Activated naive CD4-positive, alpha-beta T cell treated with anti-CD3 and anti-CD28 coated beads, Interleukin-2, amount 10 ng/mL, durations not matched to agents 7 days and 5 days (primary cell): ENCODE results near the gene FSIP1.

ENCODE experiments used
- CTCF ChIA-PET: fragments of 350-600 bp; sonication (Branson Sonifier 250); formaldehyde crosslinking; loops from one replicate; lab custom pipeline; 2021; ENCODE audit warnings: antibody characterized with exemption; lab: Charles Lee
- DNase-seq: peaks from one replicate; pipeline ENCODE4 v3.0.0-alpha.2; 2020
- H3K27ac Mint-ChIP-seq: one replicate; pipeline ENCODE4 v1.8.0; 2021; ENCODE audit warnings: mild to moderate bottlenecking, moderate library complexity, mixed read lengths
- H3K27me3 Mint-ChIP-seq: one replicate; pipeline ENCODE4 v1.8.0; 2021; ENCODE audit warnings: mild to moderate bottlenecking, mixed read lengths
- H3K36me3 Mint-ChIP-seq: one replicate; pipeline ENCODE4 v1.8.0; 2021; ENCODE audit warnings: mixed read lengths
- H3K4me1 Mint-ChIP-seq: one replicate; pipeline ENCODE4 v1.8.0; 2021; ENCODE audit warnings: mixed read lengths
- H3K4me3 Mint-ChIP-seq: one replicate; pipeline ENCODE4 v1.8.0; 2021; ENCODE audit warnings: mild to moderate bottlenecking, moderate library complexity, mixed read lengths
- H3K9me3 Mint-ChIP-seq: one replicate; pipeline ENCODE4 v1.8.0; 2021; ENCODE audit warnings: mixed read lengths

The FSIP1 gene

DNA sequence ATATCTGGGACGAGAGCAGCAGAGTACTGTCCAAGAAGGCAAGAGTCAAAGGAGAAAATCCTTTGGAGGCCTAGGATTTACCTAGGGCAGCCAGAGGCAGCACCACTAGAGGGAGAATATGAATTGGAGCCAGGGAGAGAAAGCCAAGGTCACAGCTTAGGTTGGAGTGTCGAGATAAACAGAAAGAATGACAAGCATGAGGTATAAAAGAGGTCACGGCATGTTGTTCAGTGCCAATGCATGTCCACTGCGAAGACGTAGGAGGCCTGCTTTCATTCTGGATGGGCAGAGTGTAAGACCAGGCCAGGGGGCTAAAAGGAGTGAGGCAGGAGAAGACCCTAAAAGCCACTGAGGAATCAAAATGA, 154.5 kb downstream of the FSIP1 start:
- CTCF ChIA-PET, result interaction anchor here (1.0 to 2.6 kb wide), 2 partner anchors 33 to 57 kb away, joined by 3 to 9 read pairs; no protein-coding TSS in a partner anchor
- DNase-seq, result no peak
- no peak overlapping the region for H3K4me3 Mint-ChIP-seq

DNA sequence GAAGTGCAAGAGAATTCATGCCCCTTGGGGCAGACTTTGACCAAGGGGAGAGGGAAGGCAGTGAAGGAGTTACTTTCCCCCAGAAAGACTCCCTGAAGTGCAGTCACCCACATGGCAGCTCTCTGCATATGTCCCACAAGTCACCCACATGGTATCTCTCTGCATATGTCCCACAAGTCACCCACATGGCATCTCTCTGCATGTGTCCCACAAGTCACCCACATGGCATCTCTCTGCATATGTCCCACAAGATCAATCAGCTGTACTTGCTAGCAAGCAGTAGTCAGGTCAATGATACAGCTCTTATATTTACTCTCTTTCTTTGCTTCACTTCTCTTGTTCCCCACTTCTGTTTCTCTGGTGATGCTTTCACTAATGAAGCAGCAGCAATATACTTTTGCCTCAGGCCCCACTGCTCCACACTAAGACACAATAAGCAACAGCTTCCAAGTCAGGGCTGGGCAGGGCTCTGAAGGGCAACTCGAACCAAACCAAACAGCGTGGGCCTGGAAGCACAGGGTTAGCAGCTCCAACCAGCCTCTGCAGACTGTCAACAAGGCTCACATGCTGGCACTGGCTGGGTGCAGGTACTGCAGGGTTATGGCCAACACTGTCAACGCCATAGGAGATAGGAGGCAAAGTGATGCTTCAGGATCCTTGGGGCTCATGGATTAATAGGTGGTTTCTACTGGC, 155.0 kb downstream of the FSIP1 start:
- CTCF ChIA-PET, result no interaction called here
- DNase-seq, result no peak
- no peaks in the 10 kb centered on the region for H3K27me3 Mint-ChIP-seq
- H3K9me3 Mint-ChIP-seq, result peaks cover 19% of the 10 kb centered on the region
- H3K4me3 Mint-ChIP-seq, result no peak overlapping the region
- peaks cover 87% of the 10 kb centered on the region for H3K4me1 Mint-ChIP-seq
- peaks cover 43% of the 10 kb centered on the region for H3K36me3 Mint-ChIP-seq
- H3K27ac Mint-ChIP-seq, result peak overlapping the region; percentile 92

More for the DNA sequence above, 154.5 kb downstream of the FSIP1 start:
- H3K36me3 Mint-ChIP-seq, result peaks cover 42% of the 10 kb centered on the region
- H3K27ac Mint-ChIP-seq, result peak overlapping the region; percentile 92
- H3K4me1 Mint-ChIP-seq, result peaks cover 82% of the 10 kb centered on the region
- H3K9me3 Mint-ChIP-seq, result peaks cover 19% of the 10 kb centered on the region
- no peaks in the 10 kb centered on the region for H3K27me3 Mint-ChIP-seq

DNA sequence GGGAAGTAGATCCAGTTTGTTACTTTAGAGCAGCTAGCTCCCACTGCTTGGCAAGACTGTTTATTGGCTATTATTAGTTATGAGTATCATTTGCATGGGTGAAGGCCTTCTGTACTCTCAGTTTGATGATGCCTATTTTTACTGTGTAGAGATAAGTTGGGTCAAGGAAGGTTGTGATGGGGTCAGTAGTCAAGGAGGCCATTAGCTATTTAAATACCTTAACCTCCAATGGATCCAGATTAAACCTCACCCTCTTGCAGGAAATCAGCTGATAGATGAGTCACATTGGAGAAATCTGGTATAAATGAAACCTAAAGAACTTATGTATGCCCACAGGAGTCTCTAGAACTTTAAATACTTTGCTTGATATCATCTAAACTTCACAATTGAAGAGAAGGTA, 156.8 kb downstream of the FSIP1 start:
- DNase-seq, result no peak
- H3K4me1 Mint-ChIP-seq, result peaks cover 89% of the 10 kb centered on the region
- H3K36me3 Mint-ChIP-seq, result peaks cover 40% of the 10 kb centered on the region
- H3K4me3 Mint-ChIP-seq, result no peak overlapping the region
- no peaks in the 10 kb centered on the region for H3K27me3 Mint-ChIP-seq
- H3K27ac Mint-ChIP-seq, result peak overlapping the region; percentile 98
- peaks cover 16% of the 10 kb centered on the region for H3K9me3 Mint-ChIP-seq
- CTCF ChIA-PET, result interaction anchor here (0.6 to 1.6 kb wide), 4 partner anchors 25 to 131 kb away, joined by 3 to 4 read pairs (median 4); no protein-coding TSS in a partner anchor

DNA sequence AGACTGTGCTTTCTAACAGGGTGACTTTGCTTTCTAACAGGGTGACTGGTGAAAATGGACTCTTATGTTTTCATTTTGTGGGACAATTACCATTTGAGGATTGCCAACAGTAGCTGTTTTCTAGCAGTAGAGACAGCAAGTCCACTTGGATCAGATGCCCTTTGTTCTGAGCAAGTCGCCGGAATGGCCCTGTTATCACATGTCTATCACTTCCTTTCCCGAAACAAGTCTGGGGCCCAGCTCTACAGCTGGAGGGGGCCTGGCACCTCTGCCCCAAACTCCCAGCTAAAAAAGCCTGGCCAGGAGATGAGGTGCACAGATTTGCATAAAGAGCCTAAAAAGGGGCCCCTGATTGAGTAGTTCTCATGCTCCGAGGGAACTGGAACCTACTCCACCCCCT, 157.2 kb downstream of the FSIP1 start:
- CTCF ChIA-PET, result interaction anchor here (0.6 to 4.6 kb wide), 8 partner anchors 10 to 131 kb away, joined by 3 to 22 read pairs (median 4); no protein-coding TSS in a partner anchor
- DNase-seq, result no peak
- Mint-ChIP-seq H3K36me3 (peaks cover 39% of the 10 kb centered on the region), H3K27ac (peak overlapping the region; percentile 98), H3K4me1 (peaks cover 86% of the 10 kb centered on the region), H3K27me3 (no peaks in the 10 kb centered on the region), H3K4me3 (no peak overlapping the region), H3K9me3 (peaks cover 16% of the 10 kb centered on the region)

DNA sequence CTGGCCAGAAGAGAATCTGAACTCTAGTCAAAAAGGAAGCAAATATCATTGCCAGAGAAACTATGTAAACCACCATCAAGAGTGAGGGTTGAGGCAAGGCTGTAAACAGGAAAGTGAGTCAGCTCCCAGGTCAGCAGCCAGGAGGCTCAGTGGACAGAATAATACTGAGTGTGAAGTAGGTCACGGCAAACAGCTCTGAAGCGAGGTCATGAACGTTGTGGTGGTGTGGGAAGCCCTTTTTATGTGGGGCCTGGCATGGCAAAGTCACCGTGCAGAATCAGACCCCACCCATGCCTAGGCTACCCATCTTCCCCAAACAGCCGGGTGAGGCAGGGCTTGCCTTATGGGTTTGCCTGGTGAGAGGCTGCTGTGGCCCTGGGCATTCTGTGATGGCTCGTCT, 157.8 kb downstream of the FSIP1 start:
- H3K4me1 Mint-ChIP-seq, result peaks cover 80% of the 10 kb centered on the region
- CTCF ChIA-PET, result interaction anchor here (0.5 to 4.6 kb wide), 7 partner anchors 24 to 919 kb away, joined by 3 to 22 read pairs (median 5); no protein-coding TSS in a partner anchor
- peak; percentile 79 for DNase-seq
- H3K36me3 Mint-ChIP-seq, result peaks cover 36% of the 10 kb centered on the region
- H3K4me3 Mint-ChIP-seq, result peak overlapping the region; percentile 24
- H3K27ac Mint-ChIP-seq, result peak overlapping the region; percentile 98
- H3K9me3 Mint-ChIP-seq, result peaks cover 16% of the 10 kb centered on the region
- H3K27me3 Mint-ChIP-seq, result peaks cover 2% of the 10 kb centered on the region

DNA sequence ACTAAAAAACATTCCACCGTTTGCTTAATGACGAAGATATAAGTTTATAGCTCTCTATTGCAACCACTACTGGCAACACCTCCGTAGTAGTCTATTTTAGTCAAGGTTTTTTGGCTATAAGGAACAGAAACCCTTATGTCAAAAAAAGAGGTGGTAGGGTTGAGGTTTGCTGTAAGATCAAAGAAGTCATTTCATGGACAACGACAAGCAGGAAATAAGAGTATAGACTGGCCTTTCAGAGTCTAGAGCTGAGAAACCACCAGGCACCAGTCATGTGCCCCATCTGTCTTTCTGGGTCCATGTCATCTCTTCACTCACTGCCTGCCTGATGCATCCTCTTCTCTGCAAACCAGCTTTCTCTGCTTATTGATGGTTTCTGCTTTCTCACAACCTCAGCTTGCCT, 159.1 kb downstream of the FSIP1 start:
- H3K27me3 Mint-ChIP-seq, result peaks cover 6% of the 10 kb centered on the region
- CTCF ChIA-PET, result interaction anchor here (0.9 to 4.6 kb wide), 9 partner anchors 8 to 133 kb away, joined by 3 to 22 read pairs (median 5); no protein-coding TSS in a partner anchor
- H3K9me3 Mint-ChIP-seq, result peaks cover 14% of the 10 kb centered on the region
- peak overlapping the region; percentile 28 for H3K4me3 Mint-ChIP-seq
- peaks cover 32% of the 10 kb centered on the region for H3K36me3 Mint-ChIP-seq
- peak; percentile 68 for DNase-seq
- peaks cover 67% of the 10 kb centered on the region for H3K4me1 Mint-ChIP-seq
- H3K27ac Mint-ChIP-seq, result peak overlapping the region; percentile 98

DNA sequence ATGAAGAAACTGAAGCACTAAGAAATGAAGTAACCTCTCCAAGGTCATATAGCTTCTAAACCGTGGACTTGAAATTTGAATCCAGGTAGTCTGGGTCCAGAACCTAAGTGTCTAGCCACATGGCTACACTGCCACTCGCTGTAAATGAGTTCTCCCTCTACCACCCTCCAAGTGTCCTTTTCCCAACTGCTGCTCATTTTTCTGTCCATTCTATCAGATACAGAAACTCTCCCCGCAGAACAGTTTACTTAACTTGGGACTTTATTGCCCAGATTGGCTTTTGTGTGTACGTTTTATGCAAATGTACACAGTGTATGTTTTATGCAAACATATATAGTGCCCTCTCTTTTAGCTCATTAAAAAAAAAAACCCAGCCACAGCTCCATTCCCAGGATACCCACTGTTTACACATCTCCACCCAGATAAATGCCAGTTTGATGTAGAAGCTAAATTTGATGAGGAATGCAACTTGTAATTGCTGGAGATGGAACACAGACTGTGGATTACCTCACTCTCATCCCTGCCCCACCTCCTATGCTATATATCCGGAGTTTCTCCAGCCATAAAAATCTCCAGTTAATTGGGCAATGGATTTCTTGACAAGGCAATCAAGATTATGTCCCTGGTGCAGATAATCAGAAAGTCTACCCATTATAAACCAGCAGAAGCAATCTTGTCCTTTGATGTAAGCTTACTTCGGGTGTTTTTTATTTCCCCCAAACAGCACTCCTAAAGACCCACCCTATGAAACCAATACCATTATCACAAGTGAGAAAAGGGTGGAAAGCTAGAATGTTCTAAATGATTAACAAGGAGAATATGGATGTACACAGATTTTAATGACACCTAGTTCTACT, 159.8 kb downstream of the FSIP1 start:
- no peak for DNase-seq
- CTCF ChIA-PET, result interaction anchor here (0.9 to 4.6 kb wide), 11 partner anchors 9 to 134 kb away, joined by 3 to 22 read pairs (median 5); no protein-coding TSS in a partner anchor
- Mint-ChIP-seq H3K36me3 (peaks cover 28% of the 10 kb centered on the region), H3K27me3 (peaks cover 12% of the 10 kb centered on the region), H3K4me1 (peaks cover 60% of the 10 kb centered on the region), H3K4me3 (no peak overlapping the region), H3K27ac (peak overlapping the region; percentile 98), H3K9me3 (peaks cover 12% of the 10 kb centered on the region)

DNA sequence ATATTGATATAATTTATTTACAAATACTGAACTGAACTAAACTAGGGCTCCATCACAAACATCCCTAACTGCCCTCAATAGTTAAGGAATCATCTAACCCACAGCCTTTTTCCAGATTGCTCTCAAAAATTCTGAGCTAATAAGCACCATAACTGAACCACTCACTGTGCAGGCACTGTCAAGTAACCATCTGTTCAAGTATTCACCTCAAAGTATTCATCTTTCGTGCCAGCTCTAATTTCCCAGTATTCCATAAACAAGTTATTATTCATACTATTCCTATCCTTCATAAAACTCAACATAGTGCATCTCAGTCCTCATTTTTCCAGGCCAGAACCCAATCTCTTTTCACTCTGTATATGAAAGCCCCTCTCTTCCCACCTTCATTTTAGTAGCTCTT, 160.7 kb downstream of the FSIP1 start:
- H3K9me3 Mint-ChIP-seq, result peaks cover 12% of the 10 kb centered on the region
- CTCF ChIA-PET, result interaction anchor here (0.9 to 4.6 kb wide), 4 partner anchors 9 to 135 kb away, joined by 4 to 22 read pairs (median 4); no protein-coding TSS in a partner anchor
- no peak overlapping the region for H3K4me3 Mint-ChIP-seq
- H3K4me1 Mint-ChIP-seq, result peaks cover 51% of the 10 kb centered on the region
- no peak overlapping the region for H3K27ac Mint-ChIP-seq
- H3K27me3 Mint-ChIP-seq, result peaks cover 13% of the 10 kb centered on the region
- DNase-seq, result no peak
- H3K36me3 Mint-ChIP-seq, result peaks cover 23% of the 10 kb centered on the region

DNA sequence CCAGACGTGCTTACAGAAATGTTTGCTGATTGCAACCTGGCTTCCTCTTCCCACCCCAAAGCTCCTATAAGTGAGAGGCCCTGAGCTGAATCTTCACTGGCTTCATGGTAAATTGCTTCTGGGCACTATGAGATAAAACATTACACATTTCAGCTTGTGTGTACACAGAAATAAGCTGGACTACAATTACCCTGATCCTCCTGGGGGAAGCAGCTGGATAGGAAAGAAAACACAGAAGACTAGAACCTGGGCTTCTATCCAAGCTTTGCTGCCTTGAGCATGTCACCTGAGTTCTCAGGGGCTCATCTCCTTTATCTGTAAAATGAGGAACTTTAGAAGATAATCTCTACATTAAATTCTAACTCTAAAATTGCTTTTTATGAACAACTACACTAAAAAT, 161.4 kb downstream of the FSIP1 start:
- Mint-ChIP-seq H3K27me3 (peaks cover 20% of the 10 kb centered on the region), H3K9me3 (peaks cover 5% of the 10 kb centered on the region), H3K4me3 (no peak overlapping the region), H3K27ac (no peak overlapping the region), H3K36me3 (peaks cover 16% of the 10 kb centered on the region), H3K4me1 (peaks cover 46% of the 10 kb centered on the region)
- no peak for DNase-seq
- CTCF ChIA-PET, result interaction anchor here (4.6 kb wide), 1 partner anchor 38 kb away, joined by 22 read pairs; no protein-coding TSS in a partner anchor

DNA sequence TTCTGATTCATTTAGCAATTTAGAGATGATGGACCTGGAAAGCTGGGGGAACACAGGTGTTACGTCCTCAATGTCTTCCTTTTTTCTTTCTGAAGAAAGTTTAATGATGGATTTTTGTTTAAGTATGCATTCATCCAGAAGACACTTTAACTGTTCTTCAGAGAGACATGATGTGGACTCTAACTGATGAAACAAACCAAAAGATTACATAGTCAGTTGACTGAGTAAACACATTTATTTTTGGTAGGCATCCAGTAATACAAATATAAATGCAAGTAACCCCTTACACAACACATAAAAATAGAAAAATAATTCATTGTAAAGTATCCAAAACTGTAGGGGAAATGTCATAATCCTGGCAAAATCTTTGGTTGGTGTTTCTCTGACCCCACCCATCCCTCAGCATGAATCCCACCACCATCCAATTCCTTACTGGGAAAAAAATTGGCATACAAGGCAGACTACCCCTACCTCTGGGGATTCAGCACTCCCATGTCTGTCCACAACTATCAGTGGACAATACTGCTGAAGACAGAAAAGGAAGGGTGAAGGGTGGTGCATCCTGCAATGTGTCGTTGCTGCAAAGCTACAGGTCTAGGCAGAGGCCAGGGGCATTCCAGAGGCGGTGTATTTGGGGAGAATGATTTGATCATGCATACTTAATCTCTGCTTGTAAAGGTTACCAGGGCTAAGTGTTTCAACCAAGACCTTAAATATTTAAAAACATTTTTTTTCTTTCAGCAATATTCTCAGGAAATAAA, 164.4 kb downstream of the FSIP1 start:
- H3K9me3 Mint-ChIP-seq, result peaks cover 6% of the 10 kb centered on the region
- no peak overlapping the region for H3K27ac Mint-ChIP-seq
- CTCF ChIA-PET, result no interaction called here
- H3K4me1 Mint-ChIP-seq, result peaks cover 16% of the 10 kb centered on the region
- no peak overlapping the region for H3K4me3 Mint-ChIP-seq
- no peak for DNase-seq
- H3K27me3 Mint-ChIP-seq, result peaks cover 26% of the 10 kb centered on the region
- H3K36me3 Mint-ChIP-seq, result peaks cover 7% of the 10 kb centered on the region

DNA sequence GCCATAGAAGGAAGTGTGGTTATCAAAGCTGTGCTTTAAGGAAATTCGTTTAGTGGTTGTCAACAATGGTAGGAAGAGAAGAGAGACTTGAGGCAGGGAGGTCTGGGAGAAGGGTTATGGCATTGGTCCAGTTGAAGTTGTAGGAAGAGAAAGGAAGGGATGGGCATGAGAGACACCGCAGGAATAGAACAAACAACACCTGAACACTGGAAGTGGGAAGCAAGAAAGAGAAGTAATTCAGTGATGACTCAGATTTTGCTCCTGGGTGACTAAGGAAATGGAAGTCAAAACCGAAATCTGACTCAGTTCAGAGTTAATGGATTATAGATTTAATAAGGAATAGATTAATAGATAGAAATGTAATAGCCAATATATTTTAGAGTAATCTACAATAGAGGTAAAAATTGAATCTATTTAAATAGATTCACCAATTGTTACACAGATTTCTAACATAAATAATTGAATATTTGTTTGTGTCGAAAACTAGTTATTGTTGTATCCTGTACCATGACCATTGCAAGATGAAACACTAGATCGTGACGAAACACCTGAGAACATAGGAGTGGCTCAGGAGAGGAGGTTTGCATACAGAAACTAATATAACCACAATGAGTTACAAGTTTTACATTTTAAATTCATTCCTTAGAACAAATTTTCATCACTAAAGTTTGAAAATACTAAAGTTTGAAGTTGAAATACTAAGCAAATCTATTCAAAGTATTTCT, 165.7 kb downstream of the FSIP1 start:
- Mint-ChIP-seq H3K9me3 (peaks cover 7% of the 10 kb centered on the region), H3K4me3 (no peak overlapping the region)
- CTCF ChIA-PET, result no interaction called here

DNA sequence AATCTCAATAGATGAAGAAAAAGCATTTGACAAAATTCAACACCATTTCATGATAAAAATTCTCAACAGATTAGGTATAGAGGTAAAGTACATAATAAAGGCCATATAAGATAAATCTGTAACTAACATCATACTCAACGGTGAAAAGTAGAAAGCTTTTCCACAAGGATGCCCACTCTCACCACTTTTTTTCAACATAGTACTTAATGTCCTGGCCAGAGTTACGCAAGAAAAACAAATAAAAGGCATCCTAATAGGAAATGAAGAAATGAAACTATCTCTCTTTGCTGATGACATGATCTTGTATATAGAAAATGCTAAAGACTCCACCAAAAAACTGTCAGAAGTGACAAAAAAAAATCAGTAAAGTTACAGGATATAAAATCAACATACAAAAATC, 168.8 kb downstream of the FSIP1 start:
- H3K27me3 Mint-ChIP-seq, result peaks cover 26% of the 10 kb centered on the region
- peaks cover 6% of the 10 kb centered on the region for H3K36me3 Mint-ChIP-seq
- no peak for DNase-seq
- H3K4me3 Mint-ChIP-seq, result no peak overlapping the region
- peaks cover 8% of the 10 kb centered on the region for H3K9me3 Mint-ChIP-seq
- CTCF ChIA-PET, result no interaction called here
- peaks cover 5% of the 10 kb centered on the region for H3K4me1 Mint-ChIP-seq
- H3K27ac Mint-ChIP-seq, result no peak overlapping the region

More for the DNA sequence above, 165.7 kb downstream of the FSIP1 start:
- H3K27me3 Mint-ChIP-seq, result peaks cover 26% of the 10 kb centered on the region
- peaks cover 9% of the 10 kb centered on the region for H3K36me3 Mint-ChIP-seq
- H3K27ac Mint-ChIP-seq, result no peak overlapping the region
- no peak for DNase-seq
- peaks cover 3% of the 10 kb centered on the region for H3K4me1 Mint-ChIP-seq

DNA sequence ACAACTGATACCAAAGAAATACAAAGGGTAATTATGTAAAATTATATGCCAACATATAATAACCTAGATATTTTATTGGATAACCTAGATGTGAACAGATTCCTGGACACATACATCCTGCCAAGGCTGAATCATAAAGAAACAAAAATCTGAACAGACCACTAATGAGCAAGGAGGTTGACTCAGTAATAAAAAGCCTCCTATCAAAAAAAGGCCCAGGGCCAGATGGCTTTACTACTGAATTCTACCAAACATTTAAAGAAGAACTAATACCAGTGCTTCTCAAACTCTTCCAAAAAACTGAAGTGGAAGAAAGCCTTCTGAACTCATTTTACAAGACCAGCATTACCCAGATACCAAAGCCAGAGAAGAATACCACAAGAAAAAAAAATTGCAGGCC, 169.4 kb downstream of the FSIP1 start:
- no peak overlapping the region for H3K4me3 Mint-ChIP-seq
- H3K4me1 Mint-ChIP-seq, result peaks cover 10% of the 10 kb centered on the region
- no peak for DNase-seq
- CTCF ChIA-PET, result no interaction called here
- H3K27ac Mint-ChIP-seq, result no peak overlapping the region
- peaks cover 8% of the 10 kb centered on the region for H3K9me3 Mint-ChIP-seq
- peaks cover 25% of the 10 kb centered on the region for H3K27me3 Mint-ChIP-seq
- H3K36me3 Mint-ChIP-seq, result peaks cover 6% of the 10 kb centered on the region
